ENCODE measurements around the gene CFAP251. TPM values are rescaled to one million over a fixed set of nuclear protein-coding genes. Genes with fewer than 3 reads are reported as not detected.

Gene CFAP251, protein sequence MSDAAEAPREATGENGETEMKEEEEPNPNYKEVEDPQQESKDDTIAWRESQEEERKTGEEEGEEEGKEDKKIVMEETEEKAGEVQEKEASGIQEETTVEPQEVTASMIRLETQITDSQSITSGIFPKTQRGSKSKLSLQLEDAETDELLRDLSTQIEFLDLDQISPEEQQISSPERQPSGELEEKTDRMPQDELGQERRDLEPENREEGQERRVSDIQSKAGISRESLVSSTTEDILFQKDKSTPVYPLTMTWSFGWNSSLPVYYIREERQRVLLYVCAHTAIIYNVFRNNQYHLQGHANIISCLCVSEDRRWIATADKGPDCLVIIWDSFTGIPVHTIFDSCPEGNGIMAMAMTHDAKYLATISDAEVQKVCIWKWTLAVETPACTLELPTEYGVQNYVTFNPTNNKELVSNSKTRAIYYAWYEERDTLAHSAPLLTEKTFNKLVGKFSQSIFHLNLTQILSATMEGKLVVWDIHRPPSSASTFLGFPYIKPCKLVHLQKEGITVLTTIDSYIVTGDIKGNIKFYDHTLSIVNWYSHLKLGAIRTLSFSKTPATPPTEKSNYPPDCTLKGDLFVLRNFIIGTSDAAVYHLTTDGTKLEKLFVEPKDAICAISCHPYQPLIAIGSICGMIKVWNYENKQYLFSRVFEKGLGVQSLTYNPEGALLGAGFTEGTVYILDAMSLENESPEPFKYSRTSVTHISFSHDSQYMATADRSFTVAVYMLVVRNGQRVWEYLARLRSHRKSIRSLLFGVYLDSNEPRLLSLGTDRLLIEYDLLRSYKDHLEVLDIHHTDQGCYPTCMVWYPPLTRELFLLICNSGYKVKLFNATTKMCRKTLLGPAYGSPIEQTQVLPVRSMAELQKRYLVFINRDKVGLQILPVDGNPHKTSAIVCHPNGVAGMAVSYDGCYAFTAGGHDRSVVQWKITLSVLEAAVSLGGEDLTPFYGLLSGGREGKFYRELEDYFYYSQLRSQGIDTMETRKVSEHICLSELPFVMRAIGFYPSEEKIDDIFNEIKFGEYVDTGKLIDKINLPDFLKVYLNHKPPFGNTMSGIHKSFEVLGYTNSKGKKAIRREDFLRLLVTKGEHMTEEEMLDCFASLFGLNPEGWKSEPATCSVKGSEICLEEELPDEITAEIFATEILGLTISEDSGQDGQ
- 1.8 and 4.9 TPM in 2 replicates for total RNA-seq

DNA sequence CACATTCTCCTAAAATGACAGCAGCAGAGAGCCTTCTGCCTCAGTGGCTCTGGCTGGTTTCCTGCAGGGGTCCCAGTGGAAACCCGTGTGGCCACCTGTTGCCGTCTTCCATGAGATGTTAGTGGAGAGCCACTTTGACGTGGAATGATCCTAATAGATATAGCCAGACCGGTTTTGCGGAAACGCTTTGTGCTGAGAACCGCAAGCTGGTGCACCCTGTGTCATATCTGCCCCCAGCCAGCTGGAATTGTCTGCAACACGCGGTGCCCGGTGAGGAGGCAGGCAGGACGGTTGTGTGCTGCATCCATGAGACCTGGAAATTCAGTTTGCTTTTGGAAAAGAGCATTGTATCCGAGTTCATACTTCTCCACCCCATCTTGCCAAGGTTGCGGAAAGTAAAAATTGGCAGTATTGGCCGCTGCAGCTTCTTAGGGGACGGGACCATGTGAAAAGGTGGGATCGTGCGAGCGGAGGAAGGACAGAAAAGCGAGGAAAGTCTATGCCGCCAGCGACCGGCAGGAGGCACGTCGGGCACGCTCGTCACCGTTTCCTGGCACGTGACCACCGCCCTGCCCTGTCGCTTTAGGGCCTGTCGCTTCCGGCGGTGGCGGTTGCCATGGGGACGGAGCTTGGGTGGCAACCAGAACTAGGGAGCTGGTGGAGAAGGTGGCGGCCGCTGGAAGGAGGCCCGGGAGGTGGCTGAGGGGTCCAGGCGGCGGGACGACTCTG lies at the start of gene CFAP251:
TSS of gene CFAP251 (plus strand) at position 643 of the 729 bp plus-strand sequence. CDS start 2,714 bp downstream, outside the sequence.

DNA sequence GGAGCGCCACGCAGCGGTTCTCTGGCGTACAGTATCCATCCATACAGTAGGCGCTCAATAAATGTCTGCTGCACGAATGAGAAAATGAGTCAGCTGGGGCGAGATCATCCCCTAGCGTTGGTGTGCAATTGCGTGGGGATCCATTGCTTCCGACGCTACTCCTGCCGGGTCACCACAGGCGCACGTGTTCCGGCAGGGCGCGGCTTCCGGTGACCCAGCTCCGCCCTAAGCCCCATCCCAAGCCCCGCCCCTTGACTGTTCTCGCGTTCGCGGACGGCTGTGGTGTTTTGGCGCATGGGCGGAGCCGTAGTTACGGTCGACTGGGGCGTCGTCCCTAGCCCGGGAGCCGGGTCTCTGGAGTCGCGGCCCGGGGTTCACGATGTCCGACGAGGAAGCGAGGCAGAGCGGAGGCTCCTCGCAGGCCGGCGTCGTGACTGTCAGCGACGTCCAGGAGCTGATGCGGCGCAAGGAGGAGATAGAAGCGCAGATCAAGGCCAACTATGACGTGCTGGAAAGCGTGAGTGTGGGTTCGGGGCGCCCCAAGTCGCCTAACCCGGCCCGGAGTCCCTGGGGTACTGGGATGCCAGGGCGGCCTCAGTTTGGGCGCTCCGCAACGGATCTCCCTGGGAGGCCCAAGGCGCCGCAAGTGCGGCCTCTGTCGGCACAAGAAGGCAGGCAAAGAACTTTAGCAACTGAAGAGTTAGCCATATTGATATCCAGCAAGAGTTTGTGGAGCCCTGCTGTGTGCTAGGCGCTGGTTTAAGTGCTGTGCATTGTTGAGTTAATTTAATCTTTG lies 29.7 kb upstream of the CFAP251 start, which contains the start of gene PSMD9:
TSS of gene PSMD9 (plus strand) at position 313 of the 796 bp plus-strand sequence. CDS start at position 380, 67 bp downstream.

DNA sequence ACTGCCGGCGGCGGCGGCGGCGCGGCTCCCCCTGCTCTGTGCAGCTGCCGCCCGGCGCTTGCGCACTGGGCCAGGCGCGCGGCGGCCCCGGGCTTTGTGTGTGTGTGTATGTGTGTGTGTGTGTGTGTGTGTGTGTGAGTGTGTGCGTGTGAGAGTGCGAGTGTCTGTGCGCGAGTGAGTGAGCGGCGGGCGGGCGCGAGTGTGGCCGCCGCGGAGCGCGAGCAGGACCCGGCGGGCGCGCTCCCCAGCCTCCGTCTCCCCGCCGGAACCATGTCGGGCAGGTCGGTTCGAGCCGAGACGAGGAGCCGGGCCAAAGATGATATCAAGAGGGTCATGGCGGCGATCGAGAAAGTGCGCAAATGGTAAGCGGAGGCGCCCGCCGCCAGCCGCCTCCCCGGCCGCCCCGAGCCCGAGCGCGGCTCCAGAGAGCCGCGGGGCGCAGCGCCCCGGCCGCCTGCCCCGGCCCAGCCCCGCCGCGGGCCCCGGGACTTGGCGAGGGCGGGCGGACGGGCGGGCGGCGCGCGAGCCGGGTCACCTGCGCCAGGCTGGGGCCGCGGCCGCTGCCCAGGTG lies 103.5 kb downstream of the CFAP251 start, which contains the start of gene BCL7A:
TSS of gene BCL7A (plus strand) at position 63 of the 571 bp plus-strand sequence. CDS start at position 271, 208 bp downstream.

Other genes with a start within 250 kb of the CFAP251 start
- gene MORN3, start 248.9 kb upstream of the CFAP251 start, total RNA-seq: 0.16 and 0.51 TPM in 2 replicates
- 10.3 and 12.4 TPM in 2 replicates for gene TMEM120B, start 205.8 kb upstream of the CFAP251 start, total RNA-seq
- gene RHOF, start 124.9 kb upstream of the CFAP251 start, total RNA-seq: 131 and 170 TPM in 2 replicates
- 6.8 and 12.3 TPM in 2 replicates for gene SETD1B, start 114.6 kb upstream of the CFAP251 start, total RNA-seq
- not detected in 2 replicates for gene HPD, start 59.7 kb upstream of the CFAP251 start, total RNA-seq
- 76.9 and 86.2 TPM in 2 replicates for gene PSMD9, start 29.8 kb upstream of the CFAP251 start, total RNA-seq
- 8.3 and 20.8 TPM in 2 replicates for gene BCL7A, start 103.3 kb downstream of the CFAP251 start, total RNA-seq
- gene MLXIP, start 160.2 kb downstream of the CFAP251 start, total RNA-seq: 36.2 and 58.2 TPM in 2 replicates

All from mesangial cell (primary cell).